NOMO-1 (cell line): Measurements from ENCODE around the gene ELMO1.

Source experiments
- DNase-seq, 2 experiments: peaks; one replicate each; lab custom pipeline; 2025; ENCODE audit not compliant: unreplicated experiment in 2 of 2; lab: John Stamatoyannopoulos, UW

ELMO1 gene

GRCh38 chr7:36943591-36944435 lies 504.9 kb downstream of the ELMO1 start:
- peak in 1 of 2 experiments; percentile 22 for DNase-seq

GRCh38 chr7:36942955-36943354 lies 505.7 kb downstream of the ELMO1 start:
- DNase-seq = no peak

- no peak for DNase-seq
Observed at GRCh38 chr7:36942541-36942940, 506.1 kb downstream of the ELMO1 start.

GRCh38 chr7:36942025-36942424 lies 506.6 kb downstream of the ELMO1 start:
- no peak for DNase-seq

GRCh38 chr7:36941359-36941758 lies 507.3 kb downstream of the ELMO1 start:
- DNase-seq = no peak

GRCh38 chr7:36939816-36940215 lies 508.8 kb downstream of the ELMO1 start:
- DNase-seq = no peak

GRCh38 chr7:36937754-36938563 lies 510.7 kb downstream of the ELMO1 start:
- DNase-seq = no peak

GRCh38 chr7:36931892-36932291 lies 516.8 kb downstream of the ELMO1 start:
- DNase-seq = no peak

GRCh38 chr7:36929791-36930190 lies 518.9 kb downstream of the ELMO1 start:
- no peak for DNase-seq

- no peak for DNase-seq
Observed at GRCh38 chr7:36928718-36929117, 519.9 kb downstream of the ELMO1 start.

GRCh38 chr7:36928311-36928710 lies 520.4 kb downstream of the ELMO1 start:
- no peak for DNase-seq

GRCh38 chr7:36925691-36926090 lies 523.0 kb downstream of the ELMO1 start:
- no peak for DNase-seq

- DNase-seq = no peak
Observed at GRCh38 chr7:36925207-36925606, 523.5 kb downstream of the ELMO1 start.

GRCh38 chr7:36923943-36924436 lies 524.7 kb downstream of the ELMO1 start:
- peak; percentile 62 to 72 for DNase-seq

GRCh38 chr7:36923185-36923584 lies 525.5 kb downstream of the ELMO1 start:
- no peak for DNase-seq

- DNase-seq = no peak
Observed at GRCh38 chr7:36920433-36920832, 528.2 kb downstream of the ELMO1 start.

- DNase-seq = no peak
Observed at GRCh38 chr7:36919738-36920137, 528.9 kb downstream of the ELMO1 start.

GRCh38 chr7:36918591-36918990 lies 530.1 kb downstream of the ELMO1 start:
- DNase-seq = no peak

GRCh38 chr7:36916619-36917018 lies 532.0 kb downstream of the ELMO1 start:
- DNase-seq = no peak

- no peak for DNase-seq
Observed at GRCh38 chr7:36916116-36916515, 532.5 kb downstream of the ELMO1 start.

- DNase-seq = no peak
Observed at GRCh38 chr7:36911788-36912187, 536.9 kb downstream of the ELMO1 start.

- DNase-seq = no peak
Observed at GRCh38 chr7:36910859-36911258, 537.8 kb downstream of the ELMO1 start.
